ENCODE results near the gene ELK4. TPM values are rescaled to one million over a fixed set of nuclear protein-coding genes. Genes with fewer than 3 reads are reported as not detected.
A peak's percentile ranks its signal among the peaks of the same experiment; 100 is the strongest.

The ELK4 gene
- total and polyA plus RNA-seq, 2 of the 13 experiments (the other 11 are each of a cell fraction or from before 2014, with no cell fraction given): 8.3 to 13.1 TPM

GRCh38 chr1:205631768-205632668, at the start of gene ELK4 (continued):
- no peak for TF ChIP-seq ZSCAN5A (CRISPR knock-in tag; IDR thresholded peaks at IDR 0.05; ENCODE audit: borderline replicate concordance)
- TF ChIP-seq ATF5 (CRISPR knock-in tag; IDR thresholded peaks at IDR 0.05; ENCODE audit: low read depth): no peak
- TF ChIP-seq IRX3 (CRISPR knock-in tag; IDR thresholded peaks at IDR 0.05; ENCODE audit: borderline replicate concordance, low read depth): no peak
- 0 out of 2 replicates have a peak, but pooled peaks have one; percentile 41 for TF ChIP-seq RERE (CRISPR knock-in tag; IDR thresholded peaks at IDR 0.05; ENCODE audit: low read depth)
- TF ChIP-seq ZNF17 (CRISPR knock-in tag; IDR thresholded peaks at IDR 0.05): no peak
- TF ChIP-seq ZNF800 (CRISPR knock-in tag; IDR thresholded peaks at IDR 0.05): 0 out of 2 replicates have a peak, but pooled peaks have one; percentile 66
- TF ChIP-seq ZNF883 (CRISPR knock-in tag; IDR thresholded peaks at IDR 0.05; ENCODE audit: not compliant biosample characterization): peak; percentile 68
- no peak; the same call in 1 of the 2 replicates for TF ChIP-seq SALL2 (CRISPR knock-in tag; IDR thresholded peaks at IDR 0.05)
- TF ChIP-seq ZNF180 (CRISPR knock-in tag; IDR thresholded peaks at IDR 0.05; ENCODE audit: borderline replicate concordance, low read depth): 0 out of 2 replicates have a peak, but pooled peaks have one; percentile 50
- TF ChIP-seq ZNF512 (CRISPR knock-in tag; IDR thresholded peaks at IDR 0.05): no peak
- TF ChIP-seq ZNF749 (CRISPR knock-in tag; IDR thresholded peaks at IDR 0.05; ENCODE audit: borderline replicate concordance): no peak; the same call in 1 of the 2 replicates
- TF ChIP-seq ATF7-NPFF (CRISPR knock-in tag; IDR thresholded peaks at IDR 0.05; ENCODE audit: low read depth): peak; percentile 79
- no peak for TF ChIP-seq TOPORS (CRISPR knock-in tag; IDR thresholded peaks at IDR 0.05)
